Middle frontal gyrus (tissue), 1 donor: Measurements from ENCODE around the gene CFL1.
"Not testable (repeated sequence)": the region's sequence is repeated elsewhere in the genome, so short reads cannot be mapped to it uniquely, and the experiment has no call there.

ENCODE experiments used
- DNase-seq: peaks from one replicate; pipeline ENCODE4 v3.0.0-alpha.2; 2015; ENCODE audit warnings: low spot score; ENCODE audit errors: extremely low spot score

Gene CFL1

GRCh38 chr11:65859095-65859811 lies 1.3 kb upstream of the CFL1 start:
- DNase-seq = peak; percentile 87

GRCh38 chr11:65858681-65859087 lies 704 bp upstream of the CFL1 start:
- DNase-seq = no peak

- peak; percentile 12 for DNase-seq
These were observed 504 bp downstream of the CFL1 start for GRCh38 chr11:65857500-65857852.

GRCh38 chr11:65856689-65857499 lies 1.1 kb downstream of the CFL1 start:
- DNase-seq = peak; percentile 49

GRCh38 chr11:65855927-65856363 lies 2.0 kb downstream of the CFL1 start:
- DNase-seq = no peak

GRCh38 chr11:65854852-65855837 lies 2.8 kb downstream of the CFL1 start:
- DNase-seq = no peak

- no peak for DNase-seq
These were observed 3.8 kb downstream of the CFL1 start for GRCh38 chr11:65854161-65854592.

- no peak for DNase-seq
These were observed 4.6 kb downstream of the CFL1 start for GRCh38 chr11:65853246-65853979.

- DNase-seq = no peak
These were observed 5.3 kb downstream of the CFL1 start for GRCh38 chr11:65852508-65853245.

GRCh38 chr11:65851811-65852507 lies 6.0 kb downstream of the CFL1 start:
- DNase-seq = no peak

- DNase-seq = no peak
These were observed 6.8 kb downstream of the CFL1 start for GRCh38 chr11:65851083-65851579.

- no peak for DNase-seq
These were observed 7.5 kb downstream of the CFL1 start for GRCh38 chr11:65850217-65851082.

- no peak for DNase-seq
These were observed 8.2 kb downstream of the CFL1 start for GRCh38 chr11:65849771-65850216.

- DNase-seq = no peak
These were observed 8.6 kb downstream of the CFL1 start for GRCh38 chr11:65849366-65849765.

- DNase-seq = not testable (repeated sequence)
These were observed 9.3 kb downstream of the CFL1 start for GRCh38 chr11:65848693-65849092.

- DNase-seq = no peak
These were observed 10.2 kb downstream of the CFL1 start for GRCh38 chr11:65847746-65848145.

GRCh38 chr11:65844231-65844872 lies 13.6 kb downstream of the CFL1 start:
- DNase-seq = no peak

- no peak for DNase-seq
These were observed 14.2 kb downstream of the CFL1 start for GRCh38 chr11:65843811-65844210.
